Epithelial cell of esophagus (primary cell): Measurements from ENCODE around the gene TMOD1.

Experiments
- DNase-seq: peaks from one replicate; pipeline ENCODE4 v3.0.0; 2010; ENCODE audit warnings: low read depth
- H3K4me3 ChIP-seq: 2 replicates; pipeline ENCODE4 v1.5.1; 2011; ENCODE audit warnings: mild to moderate bottlenecking, low read length, control low read depth
- CTCF ChIP-seq: IDR thresholded peaks from 2 replicates; pipeline ENCODE4 v1.5.1; 2011; ENCODE audit warnings: low read depth, mild to moderate bottlenecking, low read length, control low read depth, inconsistent platforms; ENCODE audit not compliant: insufficient read depth; ENCODE audit errors: missing control alignments

TMOD1 gene

GRCh38 chr9:97525451-97525850 is 24.0 kb downstream of the TMOD1 start:
- no peak overlapping the region for H3K4me3 ChIP-seq
- no peak for TF ChIP-seq CTCF
- DNase-seq = peak; percentile 84

GRCh38 chr9:97526895-97527575 is 25.6 kb downstream of the TMOD1 start:
- H3K4me3 ChIP-seq = no peak overlapping the region
- DNase-seq = no peak
- no peak for TF ChIP-seq CTCF

GRCh38 chr9:97527626-97528528 is 26.4 kb downstream of the TMOD1 start:
- H3K4me3 ChIP-seq = no peak overlapping the region
- TF ChIP-seq CTCF = no peak
- no peak for DNase-seq

GRCh38 chr9:97528529-97529230 is 27.2 kb downstream of the TMOD1 start:
- no peak overlapping the region for H3K4me3 ChIP-seq
- peak; percentile 13 for TF ChIP-seq CTCF
- DNase-seq = peak; percentile 16

- peak; percentile 49 for DNase-seq
- no peak overlapping the region for H3K4me3 ChIP-seq
- no peak for TF ChIP-seq CTCF
Observed at GRCh38 chr9:97529363-97530076, 28.1 kb downstream of the TMOD1 start.

GRCh38 chr9:97531888-97532376 is 30.5 kb downstream of the TMOD1 start:
- no peak overlapping the region for H3K4me3 ChIP-seq
- no peak for DNase-seq
- TF ChIP-seq CTCF = no peak
